IMR-90 (cell line): ENCODE results near the gene IL20. TPM values are rescaled to one million over a fixed set of nuclear protein-coding genes. Genes with fewer than 3 reads are reported as not detected.

Experiments used
- ATAC-seq: fragments of 200-7000 bp; cut with Tn5 transposase; 2 replicates; pipeline ENCODE4 v1.9.1; 2020; ENCODE audit warnings: low read depth, mild to moderate bottlenecking, moderate library complexity
- BruUV-seq: library from RNA; stranded (reverse); fragments of 400-500 nt; replicated peaks from 2 replicates; lab custom pipeline; 2021; lab: Mats Ljungman, UMichigan
- CTCF ChIA-PET: fragments of 300-600 bp; formaldehyde crosslinking; extraction: SDS; loops from one replicate; lab custom pipeline; 2021; ENCODE audit warnings: antibody characterized with exemption; lab: Yijun Ruan, JAX
- POLR2A ChIA-PET: fragments of 300-600 bp; sonication (Branson Sonifier 250); formaldehyde crosslinking; loops from one replicate; lab custom pipeline; 2022; ENCODE audit warnings: antibody characterized with exemption; ENCODE audit not compliant: unreplicated experiment; lab: Charles Lee
- DNase-seq: peaks from one replicate; pipeline ENCODE4 v3.0.0; 2013
- H2AFZ ChIP-seq: replicated peaks from 2 replicates; pipeline ENCODE3; 2013; ENCODE audit warnings: low read length, mild to moderate bottlenecking; ENCODE audit not compliant: poor library complexity
- H2AK5ac ChIP-seq: 2 replicates; pipeline ENCODE4 v1.6.1; 2013; ENCODE audit warnings: low read depth, low read length, inconsistent platforms
- H2AK9ac ChIP-seq: replicated peaks from 2 replicates; pipeline ENCODE3; 2013; ENCODE audit warnings: mild to moderate bottlenecking, low read depth, low read length, moderate library complexity; ENCODE audit not compliant: poor library complexity
- H2BK120ac ChIP-seq: 2 replicates; pipeline ENCODE4 v1.6.1; 2013; ENCODE audit warnings: low read depth, low read length, inconsistent platforms
- H2BK15ac ChIP-seq: 3 replicates; pipeline ENCODE4 v1.6.1; 2013; ENCODE audit warnings: low read depth, low read length, inconsistent platforms
- H2BK20ac ChIP-seq: 2 replicates; pipeline ENCODE4 v1.6.1; 2013; ENCODE audit warnings: low read depth, mild to moderate bottlenecking, inconsistent platforms, low read length, moderate library complexity
- H2BK5ac ChIP-seq: 2 replicates; pipeline ENCODE4 v1.6.1; 2013; ENCODE audit warnings: mild to moderate bottlenecking, low read depth, low read length, inconsistent platforms; ENCODE audit not compliant: poor library complexity, severe bottlenecking
- H3K14ac ChIP-seq: replicated peaks from 2 replicates; pipeline ENCODE4 v1.6.1; 2013; ENCODE audit warnings: low read depth, low read length, inconsistent platforms
- H3K18ac ChIP-seq: 2 replicates; pipeline ENCODE4 v1.6.1; 2013; ENCODE audit warnings: low read depth, low read length, control low read depth
- H3K23ac ChIP-seq: 2 replicates; pipeline ENCODE4 v1.6.1; 2013; ENCODE audit warnings: low read depth, low read length, inconsistent platforms
- H3K27ac ChIP-seq: 2 replicates; pipeline ENCODE4 v1.5.1; 2013; ENCODE audit warnings: mild to moderate bottlenecking, control low read depth, low read length; ENCODE audit not compliant: insufficient read depth
- H3K27me3 ChIP-seq: 2 replicates; pipeline ENCODE4 v1.6.1; 2013; ENCODE audit warnings: low read length; ENCODE audit not compliant: control insufficient read depth, insufficient read depth
- H3K36me3 ChIP-seq: 2 replicates; pipeline ENCODE4 v1.6.1; 2013; ENCODE audit warnings: low read length, mixed read lengths; ENCODE audit not compliant: control insufficient read depth, insufficient read depth
- H3K4ac ChIP-seq: 2 replicates; pipeline ENCODE4 v1.6.1; 2013; ENCODE audit warnings: low read depth, low read length, inconsistent platforms
- H3K4me1 ChIP-seq: 2 replicates; pipeline ENCODE4 v1.6.1; 2013; ENCODE audit warnings: low read length, mixed read lengths; ENCODE audit not compliant: control insufficient read depth, insufficient read depth
- H3K4me2 ChIP-seq: 2 replicates; pipeline ENCODE4 v1.6.1; 2013; ENCODE audit warnings: low read depth, mild to moderate bottlenecking, control low read depth, low read length, moderate library complexity
- H3K4me3 ChIP-seq: 2 replicates; pipeline ENCODE4 v1.5.1; 2013; ENCODE audit warnings: low read depth, mild to moderate bottlenecking, control low read depth, low read length, moderate library complexity; ENCODE audit not compliant: insufficient read depth
- H3K56ac ChIP-seq: 2 replicates; pipeline ENCODE4 v1.6.1; 2013; ENCODE audit warnings: low read length, inconsistent platforms; ENCODE audit not compliant: insufficient read depth; ENCODE audit errors: extremely low read depth
- H3K79me1 ChIP-seq, 2 experiments: 2 replicates each; pipeline ENCODE4 v1.6.1; 2013; ENCODE audit warnings: low read length in 2 of 2, inconsistent platforms in 1 of 2, low read depth in 1 of 2
- H3K9ac ChIP-seq: 2 replicates; pipeline ENCODE4 v1.6.1; 2013; ENCODE audit warnings: low read depth, low read length, control low read depth
- H3K9me1 ChIP-seq: 2 replicates; pipeline ENCODE4 v1.6.1; 2013; ENCODE audit warnings: low read length, inconsistent platforms; ENCODE audit not compliant: insufficient read depth
- H3K9me3 ChIP-seq: 2 replicates; pipeline ENCODE4 v1.6.1; 2013; ENCODE audit warnings: low read length; ENCODE audit not compliant: control insufficient read depth, insufficient read depth
- H4K20me1 ChIP-seq: 2 replicates; pipeline ENCODE4 v1.6.1; 2013; ENCODE audit warnings: low read length, inconsistent platforms; ENCODE audit not compliant: insufficient read depth
- H4K5ac ChIP-seq: 2 replicates; pipeline ENCODE4 v1.6.1; 2013; ENCODE audit warnings: mild to moderate bottlenecking, low read depth, low read length, control low read depth
- H4K8ac ChIP-seq, 2 experiments: 2 replicates each; pipeline ENCODE4 v1.6.1; 2013; ENCODE audit warnings: low read depth in 2 of 2, low read length in 2 of 2, control low read depth in 1 of 2, inconsistent platforms in 1 of 2
- H4K91ac ChIP-seq: 2 replicates; pipeline ENCODE4 v1.6.1; 2013; ENCODE audit warnings: low read depth, low read length, inconsistent platforms; ENCODE audit not compliant: insufficient read depth
- BHLHE40 ChIP-seq: fragments of 150-350 bp; IDR thresholded peaks from 2 replicates; pipeline ENCODE4 v1.6.1; 2016; ENCODE audit warnings: mild to moderate bottlenecking, low read depth, low read length
- MAFK ChIP-seq: IDR thresholded peaks from 2 replicates; pipeline ENCODE4 v1.6.1; 2012; ENCODE audit warnings: low read depth, low read length, improper control_type of control experiment
- WGBS, 2 experiments: methylation state at CpG; one replicate each; pipeline versions ENCODE4 v1.1.5 to v1.1.7; 2013; ENCODE audit warnings: missing lambda C conversion rate in 2 of 2; ENCODE audit not compliant: insufficient read length in 1 of 2; ENCODE audit errors: extremely low coverage in 2 of 2; 5-methylcytosine and 5-hydroxymethylcytosine counted together
- dilution Hi-C: fragments of 300-500 bp; cut with HindIII; formaldehyde crosslinking; loops from one replicate; pipeline ENCODE4 v1.14.3; 2018; ENCODE audit warnings: low sequenced_read_pairs; ENCODE audit not compliant: unreplicated experiment
- in situ Hi-C: fragments of 300-500 bp; cut with MboI; formaldehyde crosslinking; loops from 3 replicates; pipeline ENCODE4 v1.14.3; 2019; ENCODE audit warnings: low sequenced_read_pairs, inconsistent platforms, mixed read lengths
- intact Hi-C: fragments of 100-400 bp; cut with micrococcal nuclease; formaldehyde crosslinking; loops from 2 replicates; pipeline ENCODE4 v1.10.0; 2022
- polyA plus RNA-seq, 3 experiments: library from polyadenylated mRNA; depleted of rRNA; stranded (reverse); fragments of >200 nt; gene quantifications; 2 replicates each; pipeline ENCODE4 v1.2.3, GENCODE V29; 2012; ENCODE audit warnings: low replicate concordance in 1 of 3
- total RNA-seq: library from RNA; depleted of rRNA; stranded (reverse); fragments of >200 nt; gene quantifications from 2 replicates; pipeline ENCODE4 v1.2.3, GENCODE V29; 2012

Gene IL20
- total and polyA plus RNA-seq, 2 of the 4 experiments (the other 2 are of a cell fraction), result not detected

DNA sequence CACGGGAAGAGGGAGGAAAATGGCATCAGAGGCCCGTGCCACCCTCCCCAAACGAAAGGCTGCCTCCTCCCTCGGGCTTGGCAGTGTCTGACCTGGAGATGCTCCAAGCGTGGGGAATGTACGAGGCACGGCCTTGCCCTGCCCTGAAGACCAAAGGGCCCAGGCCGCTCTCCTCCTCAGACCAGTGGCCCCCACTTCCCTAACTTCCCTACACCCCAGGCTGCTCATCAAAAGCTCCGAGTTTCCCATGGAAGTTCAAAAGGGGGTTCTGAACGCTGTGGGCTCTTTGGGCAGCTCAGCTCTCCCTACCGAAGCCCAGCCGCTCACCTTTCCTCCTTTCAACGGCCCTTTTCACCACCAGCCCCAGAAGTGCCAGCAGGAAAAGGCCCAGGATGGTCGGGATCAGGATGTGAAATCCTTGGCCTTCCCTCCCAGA is 44.5 kb downstream of the IL20 start:
- H3K4me2 ChIP-seq, result peak overlapping the region; percentile 86
- peaks cover 0 to 5% of the 10 kb centered on the region in 2 experiments; a peak in 1 of 4 replicates for H3K79me1 ChIP-seq
- peak overlapping the region; percentile 42; the same call in 1 of the 2 replicates for H4K91ac ChIP-seq
- 20% methylated on average over 1 of the region's 14 CpGs; no CpG with 5 or more reads in 1 of the 2 experiments for WGBS, 2 experiments
- peak overlapping the region; percentile 81 for H2AK5ac ChIP-seq
- peak overlapping the region; percentile 76 for H3K4ac ChIP-seq
- peak overlapping the region; percentile 88 for H2BK120ac ChIP-seq
- POLR2A ChIA-PET, result no interaction called here
- H3K4me3 ChIP-seq, result peak overlapping the region; percentile 47
- DNase-seq (no peak), ATAC-seq (no peak)
- peak overlapping the region; percentile 45; the same call in 1 of the 2 replicates for H3K18ac ChIP-seq
- H3K4me1 ChIP-seq, result peaks cover 5% of the 10 kb centered on the region
- no peaks in the 10 kb centered on the region for H3K9me3 ChIP-seq
- H3K9ac ChIP-seq, result no peak overlapping the region
- no peaks in the 10 kb centered on the region for H4K20me1 ChIP-seq
- peak overlapping the region; percentile 94; the same call in 1 of the 2 replicates for H3K23ac ChIP-seq
- TF ChIP-seq BHLHE40, result no peak
- no peak for TF ChIP-seq MAFK
- H2AK9ac ChIP-seq, result peak overlapping the region; percentile 86
- no TSS peak for BruUV-seq
- peak overlapping the region; percentile 92 for H2AFZ ChIP-seq
- no peaks in the 10 kb centered on the region for H3K36me3 ChIP-seq
- H3K14ac ChIP-seq, result peak overlapping the region; percentile 84
- CTCF ChIA-PET, result interaction anchor here (0.8 to 2.3 kb wide), 5 partner anchors 69 to 183 kb away, joined by 3 to 12 read pairs (median 3); no protein-coding TSS in a partner anchor
- peak overlapping the region in 1 of 2 experiments; percentile 76; a peak in 1 of 4 replicates for H4K8ac ChIP-seq
- H3K56ac ChIP-seq, result no peak overlapping the region
- dilution Hi-C loops (no loop called here), in situ Hi-C loops (loop anchor here (5.0 to 10.0 kb wide), 4 partner anchors 103 to 425 kb away; partner anchors contain the start of gene EIF2D), intact Hi-C loops (loop anchor here (5.0 to 10.0 kb wide), 3 partner anchors 165 to 495 kb away; no protein-coding TSS in a partner anchor)
- H3K27me3 ChIP-seq, result peaks cover 21% of the 10 kb centered on the region
- H3K9me1 ChIP-seq, result peaks cover 11% of the 10 kb centered on the region
- no peak overlapping the region for H2BK5ac ChIP-seq
- H3K27ac ChIP-seq, result no peak overlapping the region
- peak overlapping the region; percentile 47 for H4K5ac ChIP-seq
- H2BK20ac ChIP-seq, result peak overlapping the region; percentile 39
- H2BK15ac ChIP-seq, result 0 out of 3 replicates have a peak overlapping the region, but pooled peaks have one; percentile 1
